D721Med (cell line): ENCODE data around the gene SLC30A10.
"Not testable (repeated sequence)": the region's sequence is repeated elsewhere in the genome, so short reads cannot be mapped to it uniquely, and the experiment has no call there.

Source experiments
- DNase-seq: peaks from one replicate; pipeline ENCODE4 v3.0.0; 2011; ENCODE audit warnings: low spot score; ENCODE audit not compliant: insufficient read length
- FAIRE-seq: peaks from 2 replicates; lab custom pipeline; 2011; peaks lifted over from hg19 to GRCh38; lab: Jason Lieb, UNC
- TF ChIP-seq, protein P1 (sequence below): IDR thresholded peaks from 2 replicates; pipeline ENCODE4 v1.5.1; 2012; ENCODE audit warnings: mild to moderate bottlenecking, control low read depth; ENCODE audit not compliant: insufficient read depth; ENCODE audit errors: missing control alignments

Gene SLC30A10

GRCh38 chr1:219910716-219911115 lies 17.6 kb downstream of the SLC30A10 start:
- FAIRE-seq (peak; percentile 98), DNase-seq (no peak)
- TF ChIP-seq, protein P1, sequence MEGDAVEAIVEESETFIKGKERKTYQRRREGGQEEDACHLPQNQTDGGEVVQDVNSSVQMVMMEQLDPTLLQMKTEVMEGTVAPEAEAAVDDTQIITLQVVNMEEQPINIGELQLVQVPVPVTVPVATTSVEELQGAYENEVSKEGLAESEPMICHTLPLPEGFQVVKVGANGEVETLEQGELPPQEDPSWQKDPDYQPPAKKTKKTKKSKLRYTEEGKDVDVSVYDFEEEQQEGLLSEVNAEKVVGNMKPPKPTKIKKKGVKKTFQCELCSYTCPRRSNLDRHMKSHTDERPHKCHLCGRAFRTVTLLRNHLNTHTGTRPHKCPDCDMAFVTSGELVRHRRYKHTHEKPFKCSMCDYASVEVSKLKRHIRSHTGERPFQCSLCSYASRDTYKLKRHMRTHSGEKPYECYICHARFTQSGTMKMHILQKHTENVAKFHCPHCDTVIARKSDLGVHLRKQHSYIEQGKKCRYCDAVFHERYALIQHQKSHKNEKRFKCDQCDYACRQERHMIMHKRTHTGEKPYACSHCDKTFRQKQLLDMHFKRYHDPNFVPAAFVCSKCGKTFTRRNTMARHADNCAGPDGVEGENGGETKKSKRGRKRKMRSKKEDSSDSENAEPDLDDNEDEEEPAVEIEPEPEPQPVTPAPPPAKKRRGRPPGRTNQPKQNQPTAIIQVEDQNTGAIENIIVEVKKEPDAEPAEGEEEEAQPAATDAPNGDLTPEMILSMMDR = no peak

- DNase-seq = no peak
- peak; percentile 63 for FAIRE-seq
- TF ChIP-seq, protein P1 = no peak
Measured at GRCh38 chr1:219909476-219909875, 18.9 kb downstream of the SLC30A10 start.

DNA sequence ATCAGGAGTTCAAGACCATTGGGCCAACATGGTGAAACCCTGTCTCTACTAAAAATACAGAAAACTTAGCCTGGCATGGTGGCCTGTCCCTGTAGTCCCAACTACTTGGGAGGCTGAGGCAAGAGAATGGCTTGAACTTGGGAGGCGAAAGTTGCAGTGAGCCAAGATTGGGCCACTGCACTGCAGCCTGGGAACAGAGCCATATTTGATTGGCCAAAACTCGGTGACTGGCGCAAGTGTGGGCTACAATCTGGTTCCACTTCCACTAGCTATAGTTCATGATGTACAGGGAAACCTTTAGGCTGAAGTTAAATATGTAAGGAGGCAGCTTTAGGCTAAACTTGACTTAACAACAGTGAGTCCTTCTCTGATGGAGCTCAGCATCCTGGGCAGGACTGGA lies 20.2 kb downstream of the SLC30A10 start:
- FAIRE-seq (no peak), DNase-seq (no peak)
- TF ChIP-seq, protein P1 = no peak

DNA sequence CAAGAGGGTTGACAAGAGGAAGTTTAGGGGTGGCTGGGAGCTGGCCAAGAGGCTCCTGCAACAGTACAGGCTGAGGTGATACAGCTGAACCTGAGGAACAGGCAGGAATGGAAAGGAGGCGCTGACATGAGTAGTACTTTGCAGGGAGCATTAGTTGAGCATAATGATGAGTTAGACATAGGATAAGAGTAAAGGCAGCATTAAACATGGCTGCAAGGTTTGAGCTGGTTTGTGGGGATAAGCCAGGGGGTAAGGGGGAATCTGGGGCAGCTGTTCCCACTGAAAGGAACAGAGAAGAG lies 20.6 kb downstream of the SLC30A10 start:
- TF ChIP-seq, protein P1 = no peak
- DNase-seq (no peak), FAIRE-seq (no peak)

GRCh38 chr1:219906924-219907771 lies 21.2 kb downstream of the SLC30A10 start:
- TF ChIP-seq, protein P1 = no peak
- no peak for DNase-seq
- no peak for FAIRE-seq

DNA sequence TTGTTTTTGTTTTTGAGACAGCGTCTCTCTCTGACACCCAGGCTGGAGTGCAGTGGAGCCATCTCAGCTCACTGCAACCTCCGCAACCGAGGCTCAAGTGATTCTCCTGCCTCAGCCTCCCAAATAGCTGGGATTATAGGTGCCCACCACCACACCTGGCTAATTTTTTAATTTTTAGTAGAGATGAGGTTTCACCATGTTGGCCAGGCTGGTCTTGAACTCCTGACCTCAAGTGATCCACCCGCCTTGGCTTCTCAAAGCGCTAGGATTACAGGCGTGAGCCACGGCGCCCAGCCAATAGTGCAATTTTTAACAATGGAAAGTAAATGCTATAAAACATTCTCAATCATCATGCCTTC lies 21.8 kb downstream of the SLC30A10 start:
- FAIRE-seq, DNase-seq: not testable (repeated sequence)

DNA sequence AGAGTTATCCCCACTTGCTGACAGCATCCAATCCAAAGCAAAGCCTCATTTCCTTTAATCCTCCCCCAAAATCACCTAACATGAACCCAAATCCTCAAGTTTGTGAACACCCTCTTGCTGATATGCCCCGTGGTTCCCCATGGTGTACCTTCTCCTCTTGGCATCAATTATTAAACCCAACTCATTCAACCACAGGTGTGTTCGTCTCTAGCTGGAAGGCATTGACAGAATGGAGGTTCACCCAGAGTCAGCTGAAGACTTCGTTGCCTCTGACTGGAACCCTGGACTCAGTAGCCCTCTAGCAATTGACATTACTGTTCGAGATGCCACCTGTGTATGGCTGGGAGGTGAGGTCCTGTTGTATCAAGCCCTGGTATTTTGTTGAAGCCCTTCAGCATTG lies 22.8 kb downstream of the SLC30A10 start:
- DNase-seq (no peak), FAIRE-seq (no peak)
- TF ChIP-seq, protein P1 = no peak
